Brain pericyte (primary cell): Measurements from ENCODE around the gene ATP13A5.

Experiments used
- DNase-seq: peaks from one replicate; pipeline ENCODE4 v3.0.0-alpha.2; 2012; ENCODE audit warnings: low read depth, low spot score

ATP13A5 gene, protein sequence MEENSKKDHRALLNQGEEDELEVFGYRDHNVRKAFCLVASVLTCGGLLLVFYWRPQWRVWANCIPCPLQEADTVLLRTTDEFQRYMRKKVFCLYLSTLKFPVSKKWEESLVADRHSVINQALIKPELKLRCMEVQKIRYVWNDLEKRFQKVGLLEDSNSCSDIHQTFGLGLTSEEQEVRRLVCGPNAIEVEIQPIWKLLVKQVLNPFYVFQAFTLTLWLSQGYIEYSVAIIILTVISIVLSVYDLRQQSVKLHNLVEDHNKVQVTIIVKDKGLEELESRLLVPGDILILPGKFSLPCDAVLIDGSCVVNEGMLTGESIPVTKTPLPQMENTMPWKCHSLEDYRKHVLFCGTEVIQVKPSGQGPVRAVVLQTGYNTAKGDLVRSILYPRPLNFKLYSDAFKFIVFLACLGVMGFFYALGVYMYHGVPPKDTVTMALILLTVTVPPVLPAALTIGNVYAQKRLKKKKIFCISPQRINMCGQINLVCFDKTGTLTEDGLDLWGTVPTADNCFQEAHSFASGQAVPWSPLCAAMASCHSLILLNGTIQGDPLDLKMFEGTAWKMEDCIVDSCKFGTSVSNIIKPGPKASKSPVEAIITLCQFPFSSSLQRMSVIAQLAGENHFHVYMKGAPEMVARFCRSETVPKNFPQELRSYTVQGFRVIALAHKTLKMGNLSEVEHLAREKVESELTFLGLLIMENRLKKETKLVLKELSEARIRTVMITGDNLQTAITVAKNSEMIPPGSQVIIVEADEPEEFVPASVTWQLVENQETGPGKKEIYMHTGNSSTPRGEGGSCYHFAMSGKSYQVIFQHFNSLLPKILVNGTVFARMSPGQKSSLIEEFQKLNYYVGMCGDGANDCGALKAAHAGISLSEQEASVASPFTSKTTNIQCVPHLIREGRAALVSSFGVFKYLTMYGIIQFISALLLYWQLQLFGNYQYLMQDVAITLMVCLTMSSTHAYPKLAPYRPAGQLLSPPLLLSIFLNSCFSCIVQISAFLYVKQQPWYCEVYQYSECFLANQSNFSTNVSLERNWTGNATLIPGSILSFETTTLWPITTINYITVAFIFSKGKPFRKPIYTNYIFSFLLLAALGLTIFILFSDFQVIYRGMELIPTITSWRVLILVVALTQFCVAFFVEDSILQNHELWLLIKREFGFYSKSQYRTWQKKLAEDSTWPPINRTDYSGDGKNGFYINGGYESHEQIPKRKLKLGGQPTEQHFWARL

DNA sequence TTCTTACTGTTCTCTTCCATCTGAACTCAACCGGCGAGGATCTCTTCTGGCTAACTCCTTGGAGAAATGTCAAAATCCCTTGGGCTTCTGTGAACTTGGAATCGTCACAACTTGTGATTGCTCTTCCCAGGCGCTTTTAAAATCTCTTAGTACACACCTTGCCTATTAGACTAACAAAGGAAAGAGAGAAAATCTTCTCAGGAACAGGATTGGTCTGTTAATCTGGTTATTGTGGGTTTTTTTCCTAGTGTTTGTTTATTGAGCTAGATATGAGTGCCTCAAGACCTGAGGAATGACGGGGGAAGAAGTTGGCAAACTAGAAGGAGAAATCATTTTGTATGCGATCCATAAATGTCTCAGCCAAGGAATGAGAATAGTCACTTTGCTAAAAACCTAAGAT is at the start of gene ATP13A5:
Gene ATP13A5, minus strand, starts transcription at position 48 of the 400 bp plus-strand sequence. Its CDS starts 28 bp downstream, at position 20.
- no peak for DNase-seq

DNA sequence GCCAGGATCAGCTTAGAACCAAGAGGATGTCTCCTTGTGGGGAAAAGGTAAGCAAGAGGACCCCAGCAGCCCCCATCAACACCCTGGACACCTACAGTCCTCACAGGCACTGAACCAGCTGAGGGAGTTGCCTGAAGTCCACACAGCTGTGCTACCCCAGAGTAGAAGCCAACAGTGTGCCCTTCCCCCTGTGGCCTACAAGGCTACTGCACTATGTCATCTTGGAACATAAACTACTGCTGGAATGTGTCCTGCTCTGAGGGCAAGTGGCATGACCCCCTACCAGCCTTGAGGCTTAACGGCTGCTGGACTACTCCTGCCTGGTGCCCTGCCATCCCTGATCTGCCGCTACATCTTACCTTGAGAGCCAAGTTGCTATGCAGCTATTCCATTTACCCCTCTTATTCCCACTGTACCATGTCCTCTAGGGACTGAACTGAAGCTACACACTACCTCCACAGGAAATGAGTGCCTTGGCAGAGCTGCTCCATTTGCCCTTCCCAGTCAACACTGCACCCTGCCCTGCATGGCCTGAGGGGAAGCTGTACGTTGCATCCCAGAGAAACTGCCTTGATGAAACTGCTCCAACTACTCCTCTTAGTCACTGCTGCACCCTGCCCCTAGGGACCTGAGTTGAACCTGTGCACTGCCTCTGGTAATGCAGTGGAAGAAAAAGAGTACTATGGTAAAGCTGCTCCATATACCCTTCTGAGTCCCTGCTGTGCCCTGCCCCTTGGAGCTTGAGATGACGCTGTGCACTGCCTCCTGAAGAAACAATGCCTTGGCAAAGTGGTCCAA is 40.2 kb upstream of the ATP13A5 start:
- no peak for DNase-seq

DNA sequence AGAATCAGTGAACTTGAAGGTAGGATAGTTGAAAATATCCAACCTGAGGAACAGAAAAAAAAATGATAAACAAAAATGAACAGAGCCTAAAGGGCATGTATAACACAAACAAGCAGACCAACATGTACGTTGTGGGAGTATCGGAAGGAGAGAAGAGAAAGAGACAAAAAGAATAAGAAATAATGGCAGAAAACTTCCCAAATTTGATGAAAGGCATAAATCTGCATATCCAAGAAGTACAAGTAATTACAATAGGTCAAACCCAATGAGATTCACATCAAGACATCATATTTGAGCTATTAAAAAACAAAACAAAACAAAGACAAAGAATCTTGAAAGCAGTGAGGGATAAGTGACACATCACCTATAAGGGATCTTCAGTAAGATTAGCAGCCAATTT is 38.1 kb upstream of the ATP13A5 start:
- no peak for DNase-seq

DNA sequence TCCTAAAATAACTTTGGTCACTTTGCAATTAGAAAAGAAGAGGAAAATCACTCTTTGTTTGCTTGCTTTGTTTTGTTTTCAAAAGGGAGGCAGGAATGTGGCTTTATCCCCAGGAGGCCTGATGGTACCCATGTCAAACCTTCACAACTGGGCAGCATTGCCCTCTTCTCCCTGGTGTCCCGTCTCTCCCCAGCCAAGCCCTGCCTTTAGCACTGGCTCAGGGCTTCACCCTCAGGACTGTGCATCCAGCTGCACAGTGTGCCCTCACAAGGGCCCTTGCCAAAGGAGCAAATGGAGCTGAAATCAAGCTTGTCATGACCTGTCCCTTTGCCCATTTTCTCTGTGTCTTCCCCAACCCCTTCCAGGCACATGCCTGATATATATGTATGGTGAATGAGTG is 29.1 kb upstream of the ATP13A5 start:
- no peak for DNase-seq

DNA sequence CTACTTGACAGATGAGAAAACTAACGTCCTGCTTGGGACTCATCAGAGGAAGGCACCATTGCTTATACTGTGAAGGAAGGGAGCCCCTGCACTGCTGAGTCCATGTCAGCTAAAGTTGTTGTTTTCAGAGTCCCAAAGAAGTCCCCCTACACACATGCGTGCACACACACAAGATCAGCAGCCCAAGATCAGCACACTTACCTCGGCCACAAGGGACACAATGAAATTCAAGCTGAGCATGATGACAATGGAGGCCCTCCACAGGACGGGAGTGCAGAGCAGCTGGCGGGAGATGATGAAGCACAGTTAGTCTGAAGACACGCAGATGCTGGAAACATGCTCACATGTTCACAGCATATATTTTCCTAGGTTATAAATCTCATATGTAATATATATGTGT is 28.6 kb upstream of the ATP13A5 start:
- no peak for DNase-seq

DNA sequence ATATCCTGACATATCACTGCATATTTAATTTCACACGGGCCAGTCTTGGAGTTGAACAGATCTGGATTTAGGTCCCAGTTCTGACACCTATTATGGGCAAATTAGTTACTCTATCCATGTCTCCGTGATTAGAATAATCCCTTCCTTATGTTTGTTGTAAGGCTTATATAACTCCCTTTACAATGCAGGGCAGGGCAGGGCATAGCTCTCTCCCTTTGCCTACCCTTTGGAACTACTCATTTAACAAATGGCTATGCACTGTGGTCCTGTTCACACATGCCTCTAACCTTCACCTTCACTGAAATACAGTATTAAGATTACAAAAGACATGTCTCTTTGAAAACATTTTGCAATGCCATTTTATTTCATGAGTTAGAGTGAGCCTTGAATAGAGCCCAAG is 24.8 kb upstream of the ATP13A5 start:
- no peak for DNase-seq

DNA sequence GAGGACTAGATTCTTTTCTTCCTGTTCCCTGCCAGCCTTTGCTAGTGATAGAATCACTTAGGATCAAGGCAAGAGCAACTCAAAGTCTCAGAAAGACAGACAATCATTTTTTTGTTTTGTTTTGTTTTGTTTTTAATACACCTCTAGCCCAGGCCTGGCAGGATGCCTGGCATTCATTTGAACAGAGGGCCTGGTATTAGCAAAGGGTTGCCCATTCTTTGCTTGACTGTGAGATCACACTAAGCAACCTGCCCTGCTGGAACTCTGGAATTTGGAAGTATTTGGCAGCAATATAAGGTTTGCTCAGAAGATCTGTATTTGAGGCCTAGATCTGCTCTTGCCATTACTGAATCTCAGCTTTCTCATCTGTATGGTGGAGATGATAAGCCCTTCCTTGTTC is 21.8 kb upstream of the ATP13A5 start:
- no peak for DNase-seq

DNA sequence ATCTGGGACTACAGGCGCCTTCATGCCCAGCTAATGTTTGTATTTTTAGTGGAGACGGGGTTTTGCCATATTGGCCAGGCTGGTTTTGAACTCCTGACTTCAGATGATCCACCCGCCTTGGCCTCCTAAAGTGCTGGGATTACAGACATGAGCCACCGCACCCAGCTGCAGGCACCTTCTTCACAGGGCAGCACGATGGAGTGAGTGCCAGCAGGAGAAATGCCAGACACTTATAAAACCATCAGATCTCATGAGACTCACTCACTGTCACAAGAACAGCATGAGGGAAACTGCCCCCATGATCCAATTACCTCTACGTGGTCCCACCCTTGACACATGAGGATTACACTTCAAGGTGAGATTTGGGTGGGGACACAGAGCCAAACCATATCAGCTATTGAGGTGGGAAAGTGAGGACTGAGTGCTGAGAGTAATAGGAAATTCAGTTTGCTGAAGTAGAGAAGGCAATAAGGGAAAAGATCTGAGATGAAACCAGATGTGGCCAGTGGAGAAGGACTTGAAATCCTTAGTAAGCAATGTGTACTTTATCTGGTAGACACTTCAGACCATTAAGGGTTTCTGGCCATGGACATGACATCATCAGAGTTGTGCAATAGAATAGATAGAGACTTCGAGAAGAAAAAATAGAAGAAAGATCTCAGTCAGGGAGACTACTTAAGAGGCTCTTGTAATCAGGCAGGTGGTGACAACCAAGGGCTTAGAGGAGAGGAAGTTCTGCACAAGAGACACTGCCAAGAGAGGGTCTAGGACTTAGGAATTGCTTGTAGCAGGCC is 18.1 kb upstream of the ATP13A5 start:
- no peak for DNase-seq

DNA sequence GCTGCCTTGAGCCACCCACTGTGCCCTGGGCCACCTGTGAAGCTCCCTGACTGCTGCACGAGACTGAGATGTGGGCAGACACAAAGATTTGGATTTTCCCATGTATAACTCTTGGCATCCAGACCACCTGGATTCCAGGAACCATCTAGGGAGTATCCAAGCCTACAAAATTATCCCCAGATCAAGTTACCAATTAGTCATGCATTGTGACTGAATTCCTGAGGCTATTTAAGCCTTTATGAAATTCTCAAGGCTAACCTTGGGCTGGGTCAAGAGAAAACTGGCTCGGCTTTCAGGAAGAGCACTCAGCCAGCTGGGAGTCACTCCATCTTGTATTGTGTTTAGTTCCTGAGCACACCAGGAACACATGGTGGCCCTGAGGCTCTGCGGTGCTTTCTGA is 13.3 kb upstream of the ATP13A5 start:
- DNase-seq, result no peak

DNA sequence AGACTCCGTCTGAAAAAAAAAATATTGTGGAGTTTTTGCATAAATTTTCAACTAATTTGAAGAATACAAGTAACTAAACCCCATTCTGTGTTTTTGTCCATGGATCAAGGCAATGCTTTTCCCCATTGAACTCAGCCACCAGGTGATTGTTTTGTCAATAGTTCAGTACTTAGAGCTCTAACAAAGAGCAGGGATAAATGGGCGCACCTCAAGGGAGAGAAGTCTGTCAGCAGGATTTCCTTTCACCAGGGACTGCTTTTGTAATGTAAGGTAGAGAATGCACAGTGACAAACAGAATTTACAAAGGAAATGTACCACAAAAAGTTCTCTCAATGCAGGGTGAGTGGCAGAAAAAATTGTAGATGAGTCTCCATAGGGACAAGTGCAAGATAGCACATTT is 10.8 kb upstream of the ATP13A5 start:
- no peak for DNase-seq

DNA sequence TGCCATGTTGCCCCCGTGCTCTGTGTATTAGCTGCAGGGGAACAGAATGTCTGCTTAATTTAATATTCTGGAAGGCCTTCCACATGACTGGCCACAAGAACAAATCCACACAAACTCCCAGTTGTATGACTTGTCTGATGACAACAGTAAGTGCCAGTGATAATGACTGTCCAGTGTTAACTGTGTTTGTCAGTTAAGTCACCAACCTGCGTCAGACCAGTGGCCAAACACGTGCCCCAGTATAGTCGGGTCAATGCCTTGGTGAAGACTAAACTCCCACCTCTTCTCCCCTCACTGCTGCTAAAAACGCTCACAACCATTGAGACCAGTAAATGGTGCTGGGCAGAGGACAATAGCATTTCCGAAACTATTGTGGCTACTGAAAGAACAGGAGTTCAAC is 9.8 kb upstream of the ATP13A5 start:
- DNase-seq, result no peak

DNA sequence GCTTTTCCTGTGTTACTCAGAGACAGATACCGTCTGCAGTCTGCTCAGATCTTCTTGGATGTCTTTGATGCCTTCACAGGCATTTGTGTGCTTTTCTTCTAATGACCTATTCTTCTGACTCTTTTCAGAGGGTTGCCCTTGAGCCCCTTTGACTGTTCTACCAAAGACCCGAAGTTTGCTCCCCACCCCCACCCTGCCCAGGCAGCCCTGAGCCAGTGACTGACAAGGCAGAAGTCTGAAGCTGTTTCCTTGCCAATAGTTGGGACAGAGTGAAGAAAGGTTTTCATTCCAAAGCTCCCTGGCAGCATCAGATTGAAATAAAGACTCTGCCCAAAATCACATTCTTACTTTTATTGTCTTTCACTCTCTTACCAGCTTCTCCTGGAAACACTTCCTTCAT is 9.0 kb upstream of the ATP13A5 start:
- no peak for DNase-seq

DNA sequence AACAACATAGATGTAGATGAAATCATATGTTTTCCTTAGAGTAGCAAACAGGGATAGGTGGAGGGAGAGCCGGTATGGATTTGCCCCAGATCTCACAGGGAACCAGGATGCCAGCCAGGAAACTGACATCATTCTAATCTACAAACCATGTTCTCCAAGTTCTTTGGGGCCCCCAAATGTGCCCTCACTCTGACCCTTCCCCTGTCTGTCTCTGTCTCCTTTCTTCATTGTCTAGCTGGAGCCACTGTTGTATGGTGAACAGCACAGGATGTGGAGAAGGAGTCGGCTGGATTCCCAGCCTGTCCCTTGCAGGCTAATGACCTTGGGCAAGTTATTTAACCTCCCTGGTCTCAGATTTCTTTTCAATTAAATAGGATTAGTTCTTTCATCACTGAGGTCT is 962 bp downstream of the ATP13A5 start:
- DNase-seq, result no peak

DNA sequence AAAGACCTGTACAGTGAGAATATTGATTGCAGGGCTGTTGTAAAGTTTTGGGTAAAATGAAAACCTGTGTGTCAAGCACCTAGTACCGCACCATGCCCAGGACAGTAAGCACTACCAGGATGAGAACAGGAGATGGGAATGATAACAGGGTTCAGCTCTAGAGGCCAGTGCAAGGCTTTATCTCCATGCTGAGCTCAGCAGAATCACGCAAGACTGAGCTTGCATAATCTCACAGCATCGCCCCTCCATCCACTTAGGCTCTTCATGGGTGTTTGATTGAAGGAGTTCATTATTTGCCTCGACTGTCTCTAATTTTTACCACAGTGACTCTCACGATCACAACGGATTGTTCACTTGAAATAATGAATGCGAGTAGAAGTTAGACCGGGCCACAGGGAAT is 2.9 kb downstream of the ATP13A5 start:
- DNase-seq, result no peak

DNA sequence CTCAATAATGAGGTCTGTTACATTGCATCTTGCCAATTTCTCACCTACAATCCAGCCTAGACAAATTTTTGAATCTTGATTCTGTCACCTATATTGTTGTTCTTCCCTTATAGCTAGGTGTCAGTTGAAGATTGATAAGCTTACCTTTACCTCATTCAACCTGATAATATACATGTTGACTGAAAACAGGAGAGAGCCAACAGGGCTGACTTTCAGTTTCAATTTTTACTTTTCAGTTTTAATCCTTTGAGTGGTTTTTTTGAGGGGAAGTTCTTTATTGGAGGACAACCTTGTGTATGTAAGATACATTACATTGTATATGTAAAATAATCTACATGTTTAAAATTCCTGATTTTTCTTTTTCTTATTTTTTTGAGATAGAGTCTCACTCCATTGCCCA is 5.8 kb downstream of the ATP13A5 start:
- DNase-seq, result no peak

DNA sequence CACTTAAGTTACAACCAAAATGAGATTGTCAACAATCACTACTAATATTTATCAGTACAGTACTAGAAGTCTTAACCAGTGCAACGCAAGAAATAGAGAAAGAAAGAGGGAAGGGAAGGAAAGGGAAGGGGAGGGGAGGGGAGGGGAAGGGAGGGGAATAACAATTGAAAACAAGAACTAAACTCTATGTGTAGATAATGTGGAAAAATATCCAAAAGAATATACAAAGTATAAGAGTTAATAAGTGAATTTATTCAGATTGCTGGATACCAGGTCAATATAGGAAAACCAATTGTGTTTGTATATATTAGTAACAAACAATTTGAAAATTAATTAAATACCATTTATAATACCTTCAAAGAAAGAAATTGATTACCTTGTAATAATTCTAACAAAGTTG is 10.7 kb downstream of the ATP13A5 start:
- DNase-seq, result no peak

DNA sequence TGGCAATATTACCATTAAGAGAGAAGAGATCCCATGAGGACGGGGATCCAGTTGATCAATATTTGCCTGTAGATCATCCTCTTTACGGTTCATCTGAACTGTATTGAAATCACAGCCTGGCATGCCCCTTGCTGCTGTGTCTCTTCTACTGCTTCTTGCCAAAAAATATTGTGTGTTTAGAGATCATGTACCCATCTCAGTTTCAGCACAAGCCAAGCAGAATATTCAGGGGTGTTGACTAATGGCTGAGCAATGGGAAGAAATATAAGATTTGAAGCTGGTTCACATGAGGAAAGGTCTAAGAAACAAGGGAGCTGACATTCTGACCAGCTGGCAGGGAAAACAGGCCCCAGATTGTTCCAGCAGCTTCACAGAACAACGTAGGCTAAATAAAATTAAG is 21.3 kb downstream of the ATP13A5 start:
- no peak for DNase-seq

DNA sequence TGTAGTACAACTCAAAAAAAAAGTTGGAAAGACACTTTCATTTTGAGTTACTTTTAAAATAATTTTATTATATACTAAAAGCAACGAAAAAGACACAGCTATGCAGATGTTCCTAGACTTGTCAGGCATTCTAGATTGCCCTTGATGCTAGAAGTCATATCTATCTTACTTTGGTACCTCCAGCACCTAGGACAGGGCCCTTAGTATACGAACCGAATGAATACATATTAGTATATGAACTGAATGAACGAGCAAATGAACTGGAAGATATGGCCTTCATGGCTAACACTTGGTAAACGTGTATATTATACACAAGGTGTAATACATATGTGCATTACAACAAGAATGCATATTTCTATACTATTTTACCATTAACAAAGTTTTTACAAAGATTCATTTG is 24.1 kb downstream of the ATP13A5 start:
- no peak for DNase-seq

DNA sequence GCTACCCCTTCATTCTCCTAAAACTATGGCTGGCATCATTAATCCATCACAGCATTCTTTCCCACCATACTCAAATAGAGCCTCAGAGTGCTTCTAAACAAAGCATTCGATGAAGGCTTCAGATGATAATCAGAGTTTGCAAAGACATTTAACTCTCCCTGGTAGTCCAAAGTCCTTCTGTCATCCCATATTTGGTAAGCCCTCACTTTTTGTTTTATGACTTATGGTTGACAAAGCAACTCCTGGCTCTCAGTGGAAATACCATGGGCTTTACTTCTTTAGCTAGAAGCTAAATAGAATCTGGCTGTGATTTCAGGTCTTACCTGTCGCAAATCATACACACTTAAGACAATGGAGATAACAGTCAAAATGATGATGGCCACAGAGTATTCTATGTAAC is 27.8 kb downstream of the ATP13A5 start:
- no peak for DNase-seq

DNA sequence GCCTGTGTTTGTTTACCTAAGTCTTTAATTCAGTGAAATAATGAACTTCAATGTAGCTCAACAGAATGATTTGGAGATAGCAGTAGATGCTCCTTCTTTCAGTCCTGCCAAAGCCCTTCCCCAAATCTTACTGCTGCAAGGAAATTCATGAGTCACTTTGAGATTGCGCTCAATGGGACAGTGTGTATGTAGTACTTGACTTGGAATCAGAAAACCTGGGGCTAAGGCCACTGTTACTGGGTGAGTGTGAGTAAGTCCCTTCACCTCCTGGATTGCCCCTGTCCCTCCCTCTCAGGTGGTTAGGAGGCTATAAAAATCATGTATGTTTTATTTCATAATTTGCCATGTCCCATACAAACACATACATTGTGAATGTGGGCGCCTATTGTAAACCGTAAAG is 29.9 kb downstream of the ATP13A5 start:
- DNase-seq, result no peak
